HEK293T (cell line): ENCODE data around the gene NPAS3.
A peak's percentile ranks its signal among the peaks of the same experiment; 100 is the strongest.

Experiments
- CTCF ChIA-PET: fragments of 350-600 bp; formaldehyde crosslinking; extraction: SDS; loops from one replicate; lab custom pipeline; 2021; ENCODE audit warnings: antibody characterized with exemption, inconsistent platforms; lab: Yijun Ruan, JAX
- POLR2A ChIA-PET: fragments of 350-600 bp; formaldehyde crosslinking; extraction: SDS; loops from one replicate; lab custom pipeline; 2020; ENCODE audit warnings: antibody characterized with exemption, inconsistent platforms; lab: Yijun Ruan, JAX
- DNase-seq: peaks from one replicate; pipeline ENCODE4 v3.0.0; 2012; ENCODE audit warnings: mixed read lengths; ENCODE audit errors: extremely low spot score
- ARNT ChIP-seq: fragments of 450-650 bp; IDR thresholded peaks from 2 replicates; pipeline ENCODE4 v1.6.1; 2017; ENCODE audit warnings: mild to moderate bottlenecking
- BHLHE40 ChIP-seq: fragments of 450-650 bp; IDR thresholded peaks from 2 replicates; pipeline ENCODE4 v1.6.1; 2016; ENCODE audit warnings: mild to moderate bottlenecking, moderate library complexity, borderline replicate concordance
- CTBP1 ChIP-seq: fragments of 450-650 bp; IDR thresholded peaks from 2 replicates; pipeline ENCODE4 v1.6.1; 2016; ENCODE audit warnings: borderline replicate concordance
- ELF4 ChIP-seq: fragments of 450-650 bp; IDR thresholded peaks from 2 replicates; pipeline ENCODE4 v1.6.1; 2017; ENCODE audit warnings: antibody characterized with exemption
- FOXA1 ChIP-seq: fragments of 450-650 bp; IDR thresholded peaks from 2 replicates; pipeline ENCODE4 v1.6.1; 2016; ENCODE audit warnings: mild to moderate bottlenecking
- FOXK2 ChIP-seq: fragments of 450-650 bp; IDR thresholded peaks from 2 replicates; pipeline ENCODE4 v1.6.1; 2016; ENCODE audit warnings: mild to moderate bottlenecking
- FOXM1 ChIP-seq: fragments of 450-650 bp; IDR thresholded peaks from 2 replicates; pipeline ENCODE4 v1.6.1; 2017; ENCODE audit warnings: mild to moderate bottlenecking, borderline replicate concordance
- HDGF ChIP-seq: fragments of 450-650 bp; IDR thresholded peaks from 2 replicates; pipeline ENCODE4 v1.6.1; 2017; ENCODE audit warnings: antibody characterized with exemption, borderline replicate concordance
- L3MBTL2 ChIP-seq: fragments of 450-650 bp; conservative IDR thresholded peaks from 2 replicates; pipeline ENCODE4 v1.6.1; 2016; ENCODE audit warnings: mild to moderate bottlenecking
- LEF1 ChIP-seq: fragments of 450-650 bp; IDR thresholded peaks from 2 replicates; pipeline ENCODE4 v1.6.1; 2017; ENCODE audit warnings: mild to moderate bottlenecking, borderline replicate concordance
- NFRKB ChIP-seq: fragments of 450-650 bp; IDR thresholded peaks from 2 replicates; pipeline ENCODE4 v1.6.1; 2016; ENCODE audit warnings: mild to moderate bottlenecking, moderate library complexity
- PKNOX1 ChIP-seq: fragments of 450-650 bp; IDR thresholded peaks from 2 replicates; pipeline ENCODE4 v1.6.1; 2016
- SP1 ChIP-seq: fragments of 450-650 bp; IDR thresholded peaks from 2 replicates; pipeline ENCODE4 v1.6.1; 2017
- SUZ12 ChIP-seq: fragments of 450-650 bp; IDR thresholded peaks from 2 replicates; pipeline ENCODE4 v1.6.1; 2016; ENCODE audit warnings: mild to moderate bottlenecking
- TARDBP ChIP-seq: fragments of 450-650 bp; IDR thresholded peaks from 2 replicates; pipeline ENCODE4 v1.6.1; 2016
- ZNF384 ChIP-seq: fragments of 450-650 bp; IDR thresholded peaks from 2 replicates; pipeline ENCODE4 v1.6.1; 2016

The NPAS3 gene

GRCh38 chr14:33040372-33041140 is 101.9 kb downstream of the NPAS3 start:
- ChIA-PET POLR2A (no interaction called here), CTCF (no interaction called here)
- no peak for TF ChIP-seq ELF4
- TF ChIP-seq BHLHE40: no peak
- no peak for TF ChIP-seq FOXA1
- TF ChIP-seq ARNT: no peak
- TF ChIP-seq SUZ12: no peak
- TF ChIP-seq FOXK2: no peak
- TF ChIP-seq CTBP1: no peak
- TF ChIP-seq LEF1: no peak
- no peak for TF ChIP-seq HDGF
- TF ChIP-seq SP1: no peak
- no peak for TF ChIP-seq TARDBP
- no peak for TF ChIP-seq NFRKB
- TF ChIP-seq ZNF384: no peak
- TF ChIP-seq FOXM1: no peak
- no peak for TF ChIP-seq PKNOX1
- TF ChIP-seq L3MBTL2: no peak
- no peak for DNase-seq

- ChIA-PET CTCF (no interaction called here), POLR2A (no interaction called here)
- TF ChIP-seq FOXA1: no peak
- no peak for TF ChIP-seq SUZ12
- no peak for TF ChIP-seq CTBP1
- TF ChIP-seq FOXM1: no peak
- TF ChIP-seq NFRKB: no peak
- TF ChIP-seq BHLHE40: no peak
- TF ChIP-seq ZNF384: no peak
- no peak for TF ChIP-seq ARNT
- TF ChIP-seq L3MBTL2: no peak
- TF ChIP-seq LEF1: no peak
- no peak for TF ChIP-seq FOXK2
- TF ChIP-seq HDGF: no peak
- no peak for TF ChIP-seq ELF4
- TF ChIP-seq PKNOX1: no peak
- no peak for TF ChIP-seq SP1
- TF ChIP-seq TARDBP: no peak
- DNase-seq: no peak
Observed at GRCh38 chr14:33042591-33042990, 103.9 kb downstream of the NPAS3 start.

GRCh38 chr14:33045760-33046159 is 107.1 kb downstream of the NPAS3 start:
- ChIA-PET CTCF (no interaction called here), POLR2A (no interaction called here)
- no peak for DNase-seq
- no peak for TF ChIP-seq LEF1
- TF ChIP-seq PKNOX1: no peak
- no peak for TF ChIP-seq FOXK2
- no peak for TF ChIP-seq FOXA1
- TF ChIP-seq HDGF: no peak
- no peak for TF ChIP-seq FOXM1
- TF ChIP-seq ZNF384: no peak
- no peak for TF ChIP-seq SUZ12
- no peak for TF ChIP-seq ELF4
- TF ChIP-seq ARNT: no peak
- no peak for TF ChIP-seq CTBP1
- no peak for TF ChIP-seq TARDBP
- no peak for TF ChIP-seq SP1
- TF ChIP-seq L3MBTL2: no peak
- TF ChIP-seq BHLHE40: no peak
- TF ChIP-seq NFRKB: no peak

GRCh38 chr14:33052943-33053342 is 114.3 kb downstream of the NPAS3 start:
- TF ChIP-seq HDGF (no peak), ZNF384 (no peak)
- CTCF ChIA-PET: no interaction called here
- no peak for DNase-seq
- POLR2A ChIA-PET: no interaction called here

- ChIA-PET CTCF (no interaction called here), POLR2A (no interaction called here)
- TF ChIP-seq L3MBTL2 (no peak), NFRKB (no peak), CTBP1 (no peak), FOXA1 (no peak), TARDBP (no peak), ARNT (no peak), FOXM1 (no peak), SP1 (no peak), HDGF (no peak), SUZ12 (no peak), FOXK2 (no peak), ZNF384 (no peak)
- no peak for DNase-seq
Observed at GRCh38 chr14:33056213-33056612, 117.5 kb downstream of the NPAS3 start.

GRCh38 chr14:33057585-33057984 is 118.9 kb downstream of the NPAS3 start:
- DNase-seq: no peak
- peak; percentile 68 for TF ChIP-seq PKNOX1
- TF ChIP-seq BHLHE40: no peak
- POLR2A ChIA-PET: no interaction called here
- CTCF ChIA-PET: no interaction called here
